Measurements from ENCODE around the gene ZYX. TPM values are rescaled to one million over a fixed set of nuclear protein-coding genes. Genes with fewer than 3 reads are reported as not detected.

Gene ZYX
- polyA plus RNA-seq, 1 donor from 2014 or later, result 10.0 TPM

GRCh38 chr7:143392875-143393266, 11.7 kb downstream of the ZYX start:
- no peaks in the 10 kb centered on the region for H3K9me3 ChIP-seq (ENCODE audit: low read length)
- H3K27me3 ChIP-seq (ENCODE audit: insufficient read depth, low read depth, low read length), result no peaks in the 10 kb centered on the region
- no peaks in the 10 kb centered on the region for H4K20me1 ChIP-seq (ENCODE audit: insufficient read depth)
- H3K9ac ChIP-seq (ENCODE audit: low read length), result no peak overlapping the region
- no peak overlapping the region for H3K27ac ChIP-seq (ENCODE audit: low read length)
- H3F3A ChIP-seq (ENCODE audit: insufficient read depth, low read length, poor library complexity, severe bottlenecking), result no peaks in the 10 kb centered on the region
- no peak overlapping the region for H2AFZ ChIP-seq (ENCODE audit: low read depth, low read length)
- H3K4me2 ChIP-seq (ENCODE audit: low read length), result no peak overlapping the region
- no peaks in the 10 kb centered on the region for H3K36me3 ChIP-seq (ENCODE audit: insufficient read depth, low read length)
- no peak overlapping the region for H3K4me3 ChIP-seq (ENCODE audit: low read length)
- no peaks in the 10 kb centered on the region for H3K9me2 ChIP-seq (ENCODE audit: insufficient read depth, low read length)
- TF ChIP-seq RAD21 (conservative IDR thresholded peaks at IDR 0.05) (no peak), TAF1 (IDR thresholded peaks at IDR 0.05; ENCODE audit: low read depth) (no peak), SMC3 (conservative IDR thresholded peaks at IDR 0.05; ENCODE audit: poor library complexity) (no peak), MXI1 (conservative IDR thresholded peaks at IDR 0.05; ENCODE audit: poor library complexity, severe bottlenecking) (no peak)
- H3K79me2 ChIP-seq (replicated peaks; ENCODE audit: insufficient read depth, low read length), result no peaks in the 10 kb centered on the region

GRCh38 chr7:143393267-143394041, 12.3 kb downstream of the ZYX start:
- Histone ChIP-seq H3K36me3 (ENCODE audit: insufficient read depth, low read length) (no peaks in the 10 kb centered on the region), H3K9ac (ENCODE audit: low read length) (no peak overlapping the region)

More at GRCh38 chr7:143393267-143394041, 12.3 kb downstream of the ZYX start:
- Histone ChIP-seq H3K27ac (ENCODE audit: low read length) (no peak overlapping the region), H3K4me2 (ENCODE audit: low read length) (no peak overlapping the region), H3K9me3 (ENCODE audit: low read length) (no peaks in the 10 kb centered on the region), H3K9me2 (ENCODE audit: insufficient read depth, low read length) (no peaks in the 10 kb centered on the region), H4K20me1 (ENCODE audit: insufficient read depth) (no peaks in the 10 kb centered on the region), H3K4me3 (ENCODE audit: low read length) (no peak overlapping the region), H3F3A (ENCODE audit: insufficient read depth, low read length, poor library complexity, severe bottlenecking) (no peaks in the 10 kb centered on the region), H3K79me2 (replicated peaks; ENCODE audit: insufficient read depth, low read length) (no peaks in the 10 kb centered on the region), H3K27me3 (ENCODE audit: insufficient read depth, low read depth, low read length) (no peaks in the 10 kb centered on the region), H2AFZ (ENCODE audit: low read depth, low read length) (no peak overlapping the region)
- TF ChIP-seq EZH2 (IDR thresholded peaks at IDR 0.05; ENCODE audit: borderline replicate concordance, insufficient read depth, low read length, poor library complexity, severe bottlenecking), result no peak
- no peak for TF ChIP-seq TAF1 (IDR thresholded peaks at IDR 0.05; ENCODE audit: low read depth)
- no peak for TF ChIP-seq REST (IDR thresholded peaks at IDR 0.05; ENCODE audit: borderline replicate concordance)
- no peak for TF ChIP-seq EP300 (conservative IDR thresholded peaks at IDR 0.05; ENCODE audit: poor library complexity, severe bottlenecking)
- no peak for TF ChIP-seq POLR2AphosphoS5 (IDR thresholded peaks at IDR 0.05)
- no peak for TF ChIP-seq RAD21 (conservative IDR thresholded peaks at IDR 0.05)
- TF ChIP-seq CTCF (IDR thresholded peaks at IDR 0.05; ENCODE audit: poor library complexity, severe bottlenecking), result no peak
- TF ChIP-seq MXI1 (conservative IDR thresholded peaks at IDR 0.05; ENCODE audit: poor library complexity, severe bottlenecking), result no peak
- TF ChIP-seq SMC3 (conservative IDR thresholded peaks at IDR 0.05; ENCODE audit: poor library complexity), result no peak
